Esophagus muscularis mucosa (tissue), 4 donors: ENCODE measurements around the gene DNER. TPM values are rescaled to one million over a fixed set of nuclear protein-coding genes. Genes with fewer than 3 reads are reported as not detected.
"Not testable (repeated sequence)": the region's sequence is repeated elsewhere in the genome, so short reads cannot be mapped to it uniquely, and the experiment has no call there.

Experiments
- DNase-seq: peaks from one replicate; pipeline ENCODE4 v3.0.0-alpha.2; 2017; ENCODE audit errors: extremely low spot score
- H3K27ac ChIP-seq, 4 donors: fragments of 200-600 bp; sonication (generic); replicated peaks in 1 of 4; 1 replicate in 3 of 4; 2 replicates in 1 of 4; pipeline ENCODE4 v1.5.1; 2016 to 2019; ENCODE audit warnings: mild to moderate bottlenecking in 1 of 4
- H3K27me3 ChIP-seq, 4 donors: fragments of 200-600 bp; sonication (generic); one replicate each; pipeline versions ENCODE4 v1.5.1 to v1.6.0; 2016 to 2019
- H3K36me3 ChIP-seq, 4 donors: fragments of 200-600 bp; sonication (generic); one replicate each; pipeline ENCODE4 v1.5.1; 2016 to 2019
- H3K4me1 ChIP-seq, 4 donors: fragments of 200-600 bp; sonication (generic); one replicate each; pipeline ENCODE4 v1.5.1; 2016 to 2019
- H3K4me3 ChIP-seq, 4 donors: fragments of 200-600 bp; sonication (generic); 1 replicate in 2 of 4; 2 replicates in 2 of 4; pipeline ENCODE4 v1.5.1; 2016 to 2019; ENCODE audit warnings: mild to moderate bottlenecking in 4 of 4, moderate library complexity in 1 of 4
- H3K9me3 ChIP-seq, 4 donors: fragments of 200-600 bp; sonication (generic); 1 replicate in 3 of 4; 2 replicates in 1 of 4; pipeline ENCODE4 v1.5.1; 2016 to 2019
- EP300 ChIP-seq: sonication (generic); formaldehyde crosslinking; IDR thresholded peaks from one replicate; pipeline ENCODE4 v1.6.1; 2017; ENCODE audit warnings: antibody characterized with exemption
- POLR2A ChIP-seq: fragments of 450-650 bp; IDR thresholded peaks from one replicate; pipeline ENCODE4 v1.6.1; 2017; ENCODE audit warnings: antibody characterized with exemption, moderate library complexity, mild to moderate bottlenecking, low read depth
- POLR2AphosphoS5 ChIP-seq, 2 donors: sonication (generic); formaldehyde crosslinking; IDR thresholded peaks; one replicate each; pipeline ENCODE4 v1.6.1; 2017; ENCODE audit warnings: antibody characterized with exemption in 2 of 2
- WGBS: methylation state at CpG from one replicate; pipeline ENCODE4 v1.1.5; 2018; 5-methylcytosine and 5-hydroxymethylcytosine counted together
- intact Hi-C: fragments of 100-400 bp; cut with DNase I; formaldehyde crosslinking; loops from one replicate; pipeline ENCODE4 v1.15.1; 2023
- total RNA-seq, 4 donors: library from RNA; depleted of rRNA; stranded (reverse); fragments of >200 nt; gene quantifications; one replicate each; pipeline versions ENCODE4 v1.1.0 to v1.2.1, GENCODE V29; 2016
- TF ChIP-seq, protein P1 (sequence below), 3 experiments: fragments of 200-600 bp in 2 of 3; fragments of 450-650 bp in 1 of 3; sonication (generic) in 2 of 3; IDR thresholded peaks; one replicate each; pipeline ENCODE4 v1.5.1; 2017 to 2019; ENCODE audit warnings: antibody characterized with exemption in 3 of 3, mild to moderate bottlenecking in 2 of 3, moderate library complexity in 1 of 3

DNER gene
- total RNA-seq, 4 donors from 2014 or later: 2.9 to 5.3 (median 4.6) TPM

- Histone ChIP-seq H3K36me3 (no peaks in the 10 kb centered on the region), H3K9me3 (no peaks in the 10 kb centered on the region), H3K4me1 (no peaks in the 10 kb centered on the region), H3K27me3 (no peaks in the 10 kb centered on the region), H3K4me3 (no peak overlapping the region), H3K27ac (no peak overlapping the region)
- intact Hi-C loops: no loop called here
- WGBS: 75% methylated on average over 6 of the region's 6 CpGs
- no peak for TF ChIP-seq POLR2A
- no peak for TF ChIP-seq POLR2AphosphoS5 (IDR thresholded peaks at IDR 0.05)
- TF ChIP-seq EP300: no peak
- TF ChIP-seq, protein P1, sequence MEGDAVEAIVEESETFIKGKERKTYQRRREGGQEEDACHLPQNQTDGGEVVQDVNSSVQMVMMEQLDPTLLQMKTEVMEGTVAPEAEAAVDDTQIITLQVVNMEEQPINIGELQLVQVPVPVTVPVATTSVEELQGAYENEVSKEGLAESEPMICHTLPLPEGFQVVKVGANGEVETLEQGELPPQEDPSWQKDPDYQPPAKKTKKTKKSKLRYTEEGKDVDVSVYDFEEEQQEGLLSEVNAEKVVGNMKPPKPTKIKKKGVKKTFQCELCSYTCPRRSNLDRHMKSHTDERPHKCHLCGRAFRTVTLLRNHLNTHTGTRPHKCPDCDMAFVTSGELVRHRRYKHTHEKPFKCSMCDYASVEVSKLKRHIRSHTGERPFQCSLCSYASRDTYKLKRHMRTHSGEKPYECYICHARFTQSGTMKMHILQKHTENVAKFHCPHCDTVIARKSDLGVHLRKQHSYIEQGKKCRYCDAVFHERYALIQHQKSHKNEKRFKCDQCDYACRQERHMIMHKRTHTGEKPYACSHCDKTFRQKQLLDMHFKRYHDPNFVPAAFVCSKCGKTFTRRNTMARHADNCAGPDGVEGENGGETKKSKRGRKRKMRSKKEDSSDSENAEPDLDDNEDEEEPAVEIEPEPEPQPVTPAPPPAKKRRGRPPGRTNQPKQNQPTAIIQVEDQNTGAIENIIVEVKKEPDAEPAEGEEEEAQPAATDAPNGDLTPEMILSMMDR (IDR thresholded peaks at IDR 0.05): no peak
- DNase-seq: no peak
Measured at GRCh38 chr2:229344151-229344551, 370.2 kb downstream of the DNER start.

- no peaks in the 10 kb centered on the region for H3K36me3 ChIP-seq
- no peak overlapping the region for H3K27ac ChIP-seq
- TF ChIP-seq, protein P1 (IDR thresholded peaks at IDR 0.05): no peak
- TF ChIP-seq POLR2AphosphoS5 (IDR thresholded peaks at IDR 0.05) (no peak), EP300 (no peak), POLR2A (no peak)
- intact Hi-C loops: no loop called here
- 92% methylated on average over 3 of the region's 3 CpGs for WGBS
- H3K9me3 ChIP-seq: no peaks in the 10 kb centered on the region
- H3K4me3 ChIP-seq: no peak overlapping the region
- no peaks in the 10 kb centered on the region for H3K4me1 ChIP-seq
- H3K27me3 ChIP-seq: no peaks in the 10 kb centered on the region
- no peak for DNase-seq
Measured at GRCh38 chr2:229343661-229344060, 370.7 kb downstream of the DNER start.

GRCh38 chr2:229342376-229342775 lies 372.0 kb downstream of the DNER start:
- intact Hi-C loops: no loop called here
- no peaks in the 10 kb centered on the region for H3K4me1 ChIP-seq
- no peak for DNase-seq
- 60% methylated on average over 4 of the region's 4 CpGs for WGBS
- H3K9me3 ChIP-seq: no peaks in the 10 kb centered on the region
- H3K36me3 ChIP-seq: no peaks in the 10 kb centered on the region
- H3K4me3 ChIP-seq: no peak overlapping the region
- no peaks in the 10 kb centered on the region for H3K27me3 ChIP-seq
- H3K27ac ChIP-seq: no peak overlapping the region
- TF ChIP-seq, protein P1 (IDR thresholded peaks at IDR 0.05): peak in 1 of 3 experiments; percentile 23
- TF ChIP-seq EP300: no peak

- H3K27me3 ChIP-seq: no peaks in the 10 kb centered on the region
- peaks cover 0 to 9% (median 4%) of the 10 kb centered on the region in 4 donors for H3K4me1 ChIP-seq
- H3K36me3 ChIP-seq: no peaks in the 10 kb centered on the region
- TF ChIP-seq POLR2A (no peak), POLR2AphosphoS5 (IDR thresholded peaks at IDR 0.05) (no peak), EP300 (no peak)
- TF ChIP-seq, protein P1 (IDR thresholded peaks at IDR 0.05): no peak
- no peak for DNase-seq
- no peaks in the 10 kb centered on the region for H3K9me3 ChIP-seq
- H3K4me3 ChIP-seq: no peak overlapping the region
- intact Hi-C loops: no loop called here
- WGBS: 94% methylated on average over 7 of the region's 8 CpGs
- H3K27ac ChIP-seq: no peak overlapping the region
Measured at GRCh38 chr2:229340086-229340760, 374.1 kb downstream of the DNER start.

- Histone ChIP-seq H3K4me1 (peaks cover 0 to 9% (median 4%) of the 10 kb centered on the region in 4 donors), H3K27ac (no peak overlapping the region), H3K36me3 (no peaks in the 10 kb centered on the region), H3K27me3 (no peaks in the 10 kb centered on the region), H3K9me3 (no peaks in the 10 kb centered on the region), H3K4me3 (no peak overlapping the region)
- TF ChIP-seq, protein P1 (IDR thresholded peaks at IDR 0.05): no peak
- TF ChIP-seq POLR2A (no peak), POLR2AphosphoS5 (IDR thresholded peaks at IDR 0.05) (no peak), EP300 (no peak)
- 87% methylated on average over 5 of the region's 5 CpGs for WGBS
- no peak for DNase-seq
- intact Hi-C loops: no loop called here
Measured at GRCh38 chr2:229339618-229340017, 374.7 kb downstream of the DNER start.

GRCh38 chr2:229339171-229339570 lies 375.2 kb downstream of the DNER start:
- H3K27me3 ChIP-seq, H3K4me1 ChIP-seq, H3K9me3 ChIP-seq, H3K36me3 ChIP-seq, H3K4me3 ChIP-seq, intact Hi-C loops, DNase-seq, H3K27ac ChIP-seq: not testable (repeated sequence)
- WGBS: 89% methylated on average over 4 of the region's 4 CpGs
